HCT116 (cell line): ENCODE measurements around the gene CFAP119. TPM values are rescaled to one million over a fixed set of nuclear protein-coding genes. Genes with fewer than 3 reads are reported as not detected.

ENCODE experiments used
- ATAC-seq: fragments of 200-7000 bp; cut with Tn5 transposase; 2 replicates; pipeline ENCODE4 v1.9.1; 2020; ENCODE audit warnings: mild to moderate bottlenecking, moderate library complexity
- BruUV-seq: library from RNA; stranded (reverse); fragments of 400-500 nt; replicated peaks from 2 replicates; lab custom pipeline; 2021; lab: Mats Ljungman, UMichigan
- CTCF ChIA-PET: fragments of 300-600 bp; sonication (Branson Sonifier 250); formaldehyde crosslinking; loops from one replicate; lab custom pipeline; 2021; ENCODE audit warnings: antibody characterized with exemption; lab: Charles Lee
- POLR2A ChIA-PET: fragments of 300-600, 350-600 bp; sonication (Branson Sonifier 250); formaldehyde crosslinking; loops from one replicate; lab custom pipeline; 2021; ENCODE audit warnings: antibody characterized with exemption; lab: Charles Lee
- RAD21 ChIA-PET, 2 experiments: fragments of 300-600 bp; sonication (Branson Sonifier 250); formaldehyde crosslinking; loops; one replicate each; lab custom pipeline; 2023; ENCODE audit warnings: low total read pairs in 2 of 2; ENCODE audit not compliant: uncharacterized antibody in 2 of 2, unreplicated experiment in 2 of 2, low non-redundant PET in 1 of 2; lab: Charles Lee
- DNase-seq: peaks from one replicate; pipeline ENCODE4 v3.0.0-alpha.2; 2010; ENCODE audit warnings: low read depth, low spot score
- H2AFZ ChIP-seq: fragments of 200-600 bp; shearing (Covaris generic), sonication (generic); 2 replicates; pipeline ENCODE4 v1.6.1; 2017; ENCODE audit warnings: low read depth, mixed run types, mixed read lengths, antibody characterized with exemption, low read length; ENCODE audit not compliant: poor library complexity, severe bottlenecking
- H3K27ac ChIP-seq: 2 replicates; pipeline ENCODE4 v1.5.1; 2012; ENCODE audit warnings: low read depth, low read length
- H3K27me3 ChIP-seq: fragments of 200-600 bp; sonication (generic); 2 replicates; pipeline ENCODE4 v1.6.1; 2016; ENCODE audit warnings: mixed run types, low read length, mixed read lengths; ENCODE audit not compliant: insufficient read depth
- H3K36me3 ChIP-seq, 2 experiments: fragments of 200-500 bp in 1 of 2; fragments of 200-600 bp in 1 of 2; sonication (Bioruptor generic) in 1 of 2; sonication (generic) in 1 of 2; 2 replicates each; pipeline versions ENCODE4 v1.5.1 to v1.6.1; 2014 to 2016; ENCODE audit warnings: low read length in 2 of 2, inconsistent platforms in 1 of 2, mixed read lengths in 1 of 2, mixed run types in 1 of 2; ENCODE audit not compliant: insufficient read depth in 2 of 2, control insufficient read depth in 1 of 2
- H3K4me1 ChIP-seq, 2 experiments: fragments of 200-600 bp in 1 of 2; sonication (generic) in 1 of 2; 2 replicates each; pipeline versions ENCODE4 v1.5.1 to v1.6.1; 2012 to 2017; ENCODE audit warnings: low read length in 2 of 2, inconsistent platforms in 1 of 2, mild to moderate bottlenecking in 1 of 2, mixed read lengths in 1 of 2, mixed run types in 1 of 2, moderate library complexity in 1 of 2; ENCODE audit not compliant: insufficient read depth in 2 of 2, control insufficient read depth in 1 of 2
- H3K4me2 ChIP-seq: fragments of 200-600 bp; sonication (generic); 2 replicates; pipeline ENCODE4 v1.6.1; 2017; ENCODE audit warnings: mixed run types, low read length, mixed read lengths
- H3K4me3 ChIP-seq, 2 experiments: fragments of 200-600 bp in 1 of 2; sonication (generic) in 1 of 2; replicated peaks in 1 of 2; 2 replicates each; pipeline ENCODE4 v1.5.1; 2011 to 2016; ENCODE audit warnings: low read length in 2 of 2, control low read depth in 1 of 2, low read depth in 1 of 2, mild to moderate bottlenecking in 1 of 2, mixed read lengths in 1 of 2, mixed run types in 1 of 2
- H3K79me2 ChIP-seq: fragments of 200-600 bp; sonication (generic); 2 replicates; pipeline ENCODE4 v1.6.1; 2017; ENCODE audit warnings: mild to moderate bottlenecking, mixed run types, low read length, moderate library complexity, mixed read lengths; ENCODE audit not compliant: insufficient read depth
- H3K9ac ChIP-seq: fragments of 200-600 bp; sonication (generic); 2 replicates; pipeline ENCODE4 v1.6.1; 2016; ENCODE audit warnings: low read length, mixed read lengths
- H3K9me2 ChIP-seq: fragments of 200-600 bp; sonication (generic), shearing (Covaris generic); 2 replicates; pipeline ENCODE4 v1.6.1; 2017; ENCODE audit warnings: mixed run types, mild to moderate bottlenecking, moderate library complexity; ENCODE audit not compliant: insufficient read depth
- H3K9me3 ChIP-seq, 2 experiments: fragments of 200-500 bp in 1 of 2; fragments of 200-600 bp in 1 of 2; sonication (Bioruptor generic) in 1 of 2; sonication (generic) in 1 of 2; 2 replicates each; pipeline ENCODE4 v1.6.1; 2014 to 2017; ENCODE audit warnings: low read length in 2 of 2, mixed read lengths in 2 of 2, inconsistent platforms in 1 of 2, low read depth in 1 of 2, mild to moderate bottlenecking in 1 of 2, mixed run types in 1 of 2, moderate library complexity in 1 of 2; ENCODE audit not compliant: control insufficient read depth in 1 of 2, insufficient read depth in 1 of 2
- H4K20me1 ChIP-seq: fragments of 200-600 bp; sonication (generic), shearing (Covaris generic); 2 replicates; pipeline ENCODE4 v1.6.1; 2017; ENCODE audit warnings: mixed run types, mild to moderate bottlenecking, moderate library complexity; ENCODE audit not compliant: insufficient read depth
- CBX3 ChIP-seq: IDR thresholded peaks from 2 replicates; pipeline ENCODE4 v1.6.1; 2012; ENCODE audit warnings: low read depth
- CEBPB ChIP-seq: IDR thresholded peaks from 2 replicates; pipeline ENCODE4 v1.6.1; 2012; ENCODE audit warnings: low read depth
- ELF1 ChIP-seq: IDR thresholded peaks from 2 replicates; pipeline ENCODE4 v1.6.1; 2012; ENCODE audit warnings: low read depth, borderline replicate concordance
- EZH2phosphoT487 ChIP-seq: fragments of 200-600 bp; IDR thresholded peaks from 2 replicates; pipeline ENCODE4 v1.6.1; 2018; ENCODE audit warnings: antibody characterized with exemption, borderline replicate concordance
- FOSL1 ChIP-seq: IDR thresholded peaks from 2 replicates; pipeline ENCODE4 v1.6.1; 2012; ENCODE audit warnings: low read depth
- JUND ChIP-seq: IDR thresholded peaks from 2 replicates; pipeline ENCODE4 v1.6.1; 2012
- POLR2AphosphoS5 ChIP-seq: IDR thresholded peaks from 2 replicates; pipeline ENCODE4 v1.6.1; 2011; ENCODE audit warnings: mild to moderate bottlenecking, low read depth, low read length, moderate library complexity
- RAD21 ChIP-seq: IDR thresholded peaks from 2 replicates; pipeline ENCODE4 v1.6.1; 2012; ENCODE audit warnings: low read depth, mild to moderate bottlenecking
- SIN3A ChIP-seq: IDR thresholded peaks from 2 replicates; pipeline ENCODE4 v1.6.1; 2012; ENCODE audit warnings: low read depth
- SP1 ChIP-seq: IDR thresholded peaks from 2 replicates; pipeline ENCODE4 v1.6.1; 2012; ENCODE audit warnings: low read depth
- SRF ChIP-seq: IDR thresholded peaks from 2 replicates; pipeline ENCODE4 v1.6.1; 2012; ENCODE audit warnings: low read depth
- TCF7L2 ChIP-seq: IDR thresholded peaks from 2 replicates; pipeline ENCODE4 v1.7.0; 2011; ENCODE audit warnings: borderline replicate concordance, inconsistent platforms; ENCODE audit not compliant: insufficient read depth, insufficient read length; ENCODE audit errors: extremely low read depth
- YY1 ChIP-seq: IDR thresholded peaks from 2 replicates; pipeline ENCODE4 v1.6.1; 2011; ENCODE audit warnings: low read length, low read depth, moderate library complexity, mild to moderate bottlenecking; ENCODE audit not compliant: insufficient replicate concordance; ENCODE audit errors: extremely low read depth
- ZFX ChIP-seq: fragments of 450-650 bp; IDR thresholded peaks from 2 replicates; pipeline ENCODE4 v1.6.1; 2017
- ZNF274 ChIP-seq: fragments of 200-500 bp; sonication (Bioruptor generic); IDR thresholded peaks from 2 replicates; pipeline ENCODE4 v1.6.1; 2014; ENCODE audit warnings: mild to moderate bottlenecking, low read depth, low read length, inconsistent platforms
- intact Hi-C: fragments of 100-400 bp; cut with micrococcal nuclease; formaldehyde crosslinking; loops from 2 replicates; pipeline ENCODE4 v1.10.0; 2022
- total RNA-seq: library from RNA; stranded (reverse); gene quantifications from one replicate; pipeline ENCODE4 v1.2.1, GENCODE V29; 2021; ENCODE audit not compliant: unreplicated experiment
- TF ChIP-seq, protein P1 (sequence below), 3 experiments: fragments of 200-600 bp in 1 of 3; sonication (generic) in 1 of 3; IDR thresholded peaks in 2 of 3; conservative IDR thresholded peaks in 1 of 3; 2 replicates each; pipeline ENCODE4 v1.5.1; 2012 to 2017; ENCODE audit warnings: low read depth in 2 of 3, low read length in 2 of 3, antibody characterized with exemption in 1 of 3, borderline replicate concordance in 1 of 3, control low read depth in 1 of 3, mild to moderate bottlenecking in 1 of 3, mixed read lengths in 1 of 3, mixed run types in 1 of 3, moderate library complexity in 1 of 3; ENCODE audit not compliant: insufficient read depth in 1 of 3
- TF ChIP-seq, protein P2 (sequence below): IDR thresholded peaks from 2 replicates; pipeline ENCODE4 v1.6.1; 2012
- TF ChIP-seq, protein P3 (sequence below): IDR thresholded peaks from 2 replicates; pipeline ENCODE4 v1.6.1; 2011; ENCODE audit warnings: mild to moderate bottlenecking, low read length, moderate library complexity; ENCODE audit not compliant: insufficient replicate concordance; ENCODE audit errors: extremely low read depth
- TF ChIP-seq, protein P4 (sequence below): IDR thresholded peaks from 2 replicates; pipeline ENCODE4 v1.6.1; 2012
- TF ChIP-seq, protein P5 (sequence below): IDR thresholded peaks from 2 replicates; pipeline ENCODE4 v1.6.1; 2012; ENCODE audit warnings: low read depth

Gene CFAP119
- total RNA-seq, 1 experiment from 2014 or later, result 12.6 TPM

- DNase-seq (no peak), ATAC-seq (no peak)
- Histone ChIP-seq H3K27ac (no peak overlapping the region), H3K9ac (no peak overlapping the region), H2AFZ (no peak overlapping the region), H3K4me1 (no peaks in the 10 kb centered on the region), H4K20me1 (no peaks in the 10 kb centered on the region), H3K9me3 (no peaks in the 10 kb centered on the region), H3K27me3 (no peaks in the 10 kb centered on the region), H3K79me2 (no peaks in the 10 kb centered on the region), H3K9me2 (no peaks in the 10 kb centered on the region), H3K4me2 (no peak overlapping the region), H3K36me3 (no peaks in the 10 kb centered on the region), H3K4me3 (no peak overlapping the region)
- POLR2A ChIA-PET, result interaction anchor here (1.9 kb wide), 1 partner anchor 10 kb away, joined by 4 read pairs; no protein-coding TSS in a partner anchor
- CTCF ChIA-PET, result no interaction called here
- RAD21 ChIA-PET, result no interaction called here
- BruUV-seq, result no TSS peak
- intact Hi-C loops, result no loop called here
- no peak for TF ChIP-seq EZH2phosphoT487
- no peak for TF ChIP-seq CEBPB
- TF ChIP-seq FOSL1, result no peak
- TF ChIP-seq, protein P1, sequence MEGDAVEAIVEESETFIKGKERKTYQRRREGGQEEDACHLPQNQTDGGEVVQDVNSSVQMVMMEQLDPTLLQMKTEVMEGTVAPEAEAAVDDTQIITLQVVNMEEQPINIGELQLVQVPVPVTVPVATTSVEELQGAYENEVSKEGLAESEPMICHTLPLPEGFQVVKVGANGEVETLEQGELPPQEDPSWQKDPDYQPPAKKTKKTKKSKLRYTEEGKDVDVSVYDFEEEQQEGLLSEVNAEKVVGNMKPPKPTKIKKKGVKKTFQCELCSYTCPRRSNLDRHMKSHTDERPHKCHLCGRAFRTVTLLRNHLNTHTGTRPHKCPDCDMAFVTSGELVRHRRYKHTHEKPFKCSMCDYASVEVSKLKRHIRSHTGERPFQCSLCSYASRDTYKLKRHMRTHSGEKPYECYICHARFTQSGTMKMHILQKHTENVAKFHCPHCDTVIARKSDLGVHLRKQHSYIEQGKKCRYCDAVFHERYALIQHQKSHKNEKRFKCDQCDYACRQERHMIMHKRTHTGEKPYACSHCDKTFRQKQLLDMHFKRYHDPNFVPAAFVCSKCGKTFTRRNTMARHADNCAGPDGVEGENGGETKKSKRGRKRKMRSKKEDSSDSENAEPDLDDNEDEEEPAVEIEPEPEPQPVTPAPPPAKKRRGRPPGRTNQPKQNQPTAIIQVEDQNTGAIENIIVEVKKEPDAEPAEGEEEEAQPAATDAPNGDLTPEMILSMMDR (IDR thresholded peaks at IDR 0.05 in 2 of 3, conservative IDR thresholded peaks at IDR 0.05 in 1 of 3; ENCODE audit: borderline replicate concordance in 1 of 3, insufficient read depth in 1 of 3, low read depth in 2 of 3, low read length in 2 of 3), result no peak
- TF ChIP-seq SP1, result no peak
- TF ChIP-seq RAD21, result no peak
- TF ChIP-seq POLR2AphosphoS5, result no peak
- no peak for TF ChIP-seq ZFX
- no peak for TF ChIP-seq TCF7L2
- TF ChIP-seq, protein P2, sequence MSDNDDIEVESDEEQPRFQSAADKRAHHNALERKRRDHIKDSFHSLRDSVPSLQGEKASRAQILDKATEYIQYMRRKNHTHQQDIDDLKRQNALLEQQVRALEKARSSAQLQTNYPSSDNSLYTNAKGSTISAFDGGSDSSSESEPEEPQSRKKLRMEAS, result no peak
- no peak for TF ChIP-seq YY1
- no peak for TF ChIP-seq SIN3A
- TF ChIP-seq JUND, result no peak
- TF ChIP-seq, protein P3, sequence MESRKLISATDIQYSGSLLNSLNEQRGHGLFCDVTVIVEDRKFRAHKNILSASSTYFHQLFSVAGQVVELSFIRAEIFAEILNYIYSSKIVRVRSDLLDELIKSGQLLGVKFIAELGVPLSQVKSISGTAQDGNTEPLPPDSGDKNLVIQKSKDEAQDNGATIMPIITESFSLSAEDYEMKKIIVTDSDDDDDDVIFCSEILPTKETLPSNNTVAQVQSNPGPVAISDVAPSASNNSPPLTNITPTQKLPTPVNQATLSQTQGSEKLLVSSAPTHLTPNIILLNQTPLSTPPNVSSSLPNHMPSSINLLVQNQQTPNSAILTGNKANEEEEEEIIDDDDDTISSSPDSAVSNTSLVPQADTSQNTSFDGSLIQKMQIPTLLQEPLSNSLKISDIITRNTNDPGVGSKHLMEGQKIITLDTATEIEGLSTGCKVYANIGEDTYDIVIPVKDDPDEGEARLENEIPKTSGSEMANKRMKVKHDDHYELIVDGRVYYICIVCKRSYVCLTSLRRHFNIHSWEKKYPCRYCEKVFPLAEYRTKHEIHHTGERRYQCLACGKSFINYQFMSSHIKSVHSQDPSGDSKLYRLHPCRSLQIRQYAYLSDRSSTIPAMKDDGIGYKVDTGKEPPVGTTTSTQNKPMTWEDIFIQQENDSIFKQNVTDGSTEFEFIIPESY, result no peak
- TF ChIP-seq, protein P4, sequence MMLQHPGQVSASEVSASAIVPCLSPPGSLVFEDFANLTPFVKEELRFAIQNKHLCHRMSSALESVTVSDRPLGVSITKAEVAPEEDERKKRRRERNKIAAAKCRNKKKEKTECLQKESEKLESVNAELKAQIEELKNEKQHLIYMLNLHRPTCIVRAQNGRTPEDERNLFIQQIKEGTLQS, result no peak
- no peak for TF ChIP-seq CBX3
- no peak for TF ChIP-seq SRF
- TF ChIP-seq, protein P5, sequence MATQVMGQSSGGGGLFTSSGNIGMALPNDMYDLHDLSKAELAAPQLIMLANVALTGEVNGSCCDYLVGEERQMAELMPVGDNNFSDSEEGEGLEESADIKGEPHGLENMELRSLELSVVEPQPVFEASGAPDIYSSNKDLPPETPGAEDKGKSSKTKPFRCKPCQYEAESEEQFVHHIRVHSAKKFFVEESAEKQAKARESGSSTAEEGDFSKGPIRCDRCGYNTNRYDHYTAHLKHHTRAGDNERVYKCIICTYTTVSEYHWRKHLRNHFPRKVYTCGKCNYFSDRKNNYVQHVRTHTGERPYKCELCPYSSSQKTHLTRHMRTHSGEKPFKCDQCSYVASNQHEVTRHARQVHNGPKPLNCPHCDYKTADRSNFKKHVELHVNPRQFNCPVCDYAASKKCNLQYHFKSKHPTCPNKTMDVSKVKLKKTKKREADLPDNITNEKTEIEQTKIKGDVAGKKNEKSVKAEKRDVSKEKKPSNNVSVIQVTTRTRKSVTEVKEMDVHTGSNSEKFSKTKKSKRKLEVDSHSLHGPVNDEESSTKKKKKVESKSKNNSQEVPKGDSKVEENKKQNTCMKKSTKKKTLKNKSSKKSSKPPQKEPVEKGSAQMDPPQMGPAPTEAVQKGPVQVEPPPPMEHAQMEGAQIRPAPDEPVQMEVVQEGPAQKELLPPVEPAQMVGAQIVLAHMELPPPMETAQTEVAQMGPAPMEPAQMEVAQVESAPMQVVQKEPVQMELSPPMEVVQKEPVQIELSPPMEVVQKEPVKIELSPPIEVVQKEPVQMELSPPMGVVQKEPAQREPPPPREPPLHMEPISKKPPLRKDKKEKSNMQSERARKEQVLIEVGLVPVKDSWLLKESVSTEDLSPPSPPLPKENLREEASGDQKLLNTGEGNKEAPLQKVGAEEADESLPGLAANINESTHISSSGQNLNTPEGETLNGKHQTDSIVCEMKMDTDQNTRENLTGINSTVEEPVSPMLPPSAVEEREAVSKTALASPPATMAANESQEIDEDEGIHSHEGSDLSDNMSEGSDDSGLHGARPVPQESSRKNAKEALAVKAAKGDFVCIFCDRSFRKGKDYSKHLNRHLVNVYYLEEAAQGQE, result no peak
- TF ChIP-seq ELF1, result no peak
- no peak for TF ChIP-seq ZNF274
Observed at GRCh38 chr16:30794634-30795033, 32.8 kb upstream of the CFAP119 start.
